Rectal smooth muscle tissue (tissue), 1 donor: ENCODE data around the gene FAF2.
A peak's percentile ranks its signal among the peaks of the same experiment; 100 is the strongest.

ENCODE experiments used
- H3K27ac ChIP-seq: one replicate; pipeline ENCODE4 v1.7.0; 2013; ENCODE audit warnings: low read depth, low read length, inconsistent platforms
- H3K27me3 ChIP-seq: one replicate; pipeline ENCODE4 v1.7.0; 2013; ENCODE audit warnings: low read length; ENCODE audit not compliant: control insufficient read depth, insufficient read depth
- H3K36me3 ChIP-seq: one replicate; pipeline ENCODE4 v1.7.0; 2013; ENCODE audit warnings: low read length; ENCODE audit not compliant: control insufficient read depth, insufficient read depth
- H3K4me1 ChIP-seq: one replicate; pipeline ENCODE4 v1.7.0; 2013; ENCODE audit warnings: low read length; ENCODE audit not compliant: control insufficient read depth, insufficient read depth
- H3K4me3 ChIP-seq: one replicate; pipeline ENCODE4 v1.7.0; 2013; ENCODE audit warnings: low read length
- H3K9ac ChIP-seq: one replicate; pipeline ENCODE4 v1.7.0; 2013; ENCODE audit warnings: low read length

Gene FAF2

GRCh38 chr5:176446884-176447590 is 1.1 kb upstream of the FAF2 start:
- Histone ChIP-seq H3K36me3 (peaks cover 2% of the 10 kb centered on the region), H3K27me3 (no peaks in the 10 kb centered on the region), H3K4me3 (peak overlapping the region; percentile 100), H3K9ac (peak overlapping the region; percentile 87), H3K4me1 (peaks cover 11% of the 10 kb centered on the region), H3K27ac (peak overlapping the region; percentile 91)

GRCh38 chr5:176447591-176447977 is 601 bp upstream of the FAF2 start:
- Histone ChIP-seq H3K4me1 (peaks cover 11% of the 10 kb centered on the region), H3K27me3 (no peaks in the 10 kb centered on the region), H3K27ac (peak overlapping the region; percentile 91), H3K4me3 (peak overlapping the region; percentile 100), H3K36me3 (peaks cover 2% of the 10 kb centered on the region), H3K9ac (peak overlapping the region; percentile 87)

GRCh38 chr5:176450077-176450476 is 1.9 kb downstream of the FAF2 start:
- no peak overlapping the region for H3K27ac ChIP-seq
- no peak overlapping the region for H3K9ac ChIP-seq
- peaks cover 2% of the 10 kb centered on the region for H3K36me3 ChIP-seq
- no peak overlapping the region for H3K4me3 ChIP-seq
- H3K4me1 ChIP-seq: peaks cover 13% of the 10 kb centered on the region
- no peaks in the 10 kb centered on the region for H3K27me3 ChIP-seq

GRCh38 chr5:176454724-176455394 is 6.7 kb downstream of the FAF2 start:
- Histone ChIP-seq H3K4me3 (no peak overlapping the region), H3K27me3 (no peaks in the 10 kb centered on the region), H3K36me3 (peaks cover 2% of the 10 kb centered on the region), H3K4me1 (peaks cover 7% of the 10 kb centered on the region), H3K27ac (no peak overlapping the region), H3K9ac (no peak overlapping the region)

- peaks cover 5% of the 10 kb centered on the region for H3K4me1 ChIP-seq
- no peak overlapping the region for H3K27ac ChIP-seq
- H3K36me3 ChIP-seq: peaks cover 2% of the 10 kb centered on the region
- no peak overlapping the region for H3K4me3 ChIP-seq
- H3K27me3 ChIP-seq: no peaks in the 10 kb centered on the region
- no peak overlapping the region for H3K9ac ChIP-seq
Observed at GRCh38 chr5:176458904-176459561, 10.8 kb downstream of the FAF2 start.

GRCh38 chr5:176461349-176461748 is 13.2 kb downstream of the FAF2 start:
- H3K27ac ChIP-seq: no peak overlapping the region
- H3K27me3 ChIP-seq: no peaks in the 10 kb centered on the region
- peaks cover 3% of the 10 kb centered on the region for H3K4me1 ChIP-seq

GRCh38 chr5:176463113-176463764 is 15.1 kb downstream of the FAF2 start:
- H3K27me3 ChIP-seq: no peaks in the 10 kb centered on the region
- H3K36me3 ChIP-seq: no peaks in the 10 kb centered on the region
- no peak overlapping the region for H3K9ac ChIP-seq
- H3K4me1 ChIP-seq: no peaks in the 10 kb centered on the region
- no peak overlapping the region for H3K4me3 ChIP-seq
- H3K27ac ChIP-seq: no peak overlapping the region

More at GRCh38 chr5:176461349-176461748, 13.2 kb downstream of the FAF2 start:
- no peak overlapping the region for H3K9ac ChIP-seq
- no peak overlapping the region for H3K4me3 ChIP-seq
- peaks cover 1% of the 10 kb centered on the region for H3K36me3 ChIP-seq

GRCh38 chr5:176466245-176466871 is 18.2 kb downstream of the FAF2 start:
- Histone ChIP-seq H3K4me3 (no peak overlapping the region), H3K27me3 (no peaks in the 10 kb centered on the region), H3K36me3 (no peaks in the 10 kb centered on the region), H3K27ac (no peak overlapping the region), H3K9ac (no peak overlapping the region), H3K4me1 (no peaks in the 10 kb centered on the region)

GRCh38 chr5:176469296-176469695 is 21.1 kb downstream of the FAF2 start:
- Histone ChIP-seq H3K4me1 (no peaks in the 10 kb centered on the region), H3K9ac (no peak overlapping the region), H3K4me3 (no peak overlapping the region), H3K27me3 (no peaks in the 10 kb centered on the region), H3K36me3 (no peaks in the 10 kb centered on the region), H3K27ac (no peak overlapping the region)

- Histone ChIP-seq H3K27ac (no peak overlapping the region), H3K36me3 (no peaks in the 10 kb centered on the region), H3K27me3 (no peaks in the 10 kb centered on the region), H3K4me3 (no peak overlapping the region), H3K9ac (no peak overlapping the region), H3K4me1 (no peaks in the 10 kb centered on the region)
Observed at GRCh38 chr5:176470539-176470938, 22.4 kb downstream of the FAF2 start.

GRCh38 chr5:176471098-176471497 is 22.9 kb downstream of the FAF2 start:
- Histone ChIP-seq H3K27me3 (no peaks in the 10 kb centered on the region), H3K4me1 (no peaks in the 10 kb centered on the region), H3K4me3 (no peak overlapping the region), H3K27ac (no peak overlapping the region), H3K36me3 (peaks cover 2% of the 10 kb centered on the region), H3K9ac (no peak overlapping the region)
